Ovary (tissue), 9 donors: ENCODE results near the gene IFT88. TPM values are rescaled to one million over a fixed set of nuclear protein-coding genes. Genes with fewer than 3 reads are reported as not detected.

Source experiments
- DNase-seq, 5 donors: peaks; one replicate each; pipeline ENCODE4 v3.0.0-alpha.2; 2019 to 2020
- H3K27ac ChIP-seq, 2 donors: fragments of 200-600 bp; one replicate each; pipeline versions ENCODE4 v1.5.1 to v1.8.0; 2019 to 2022
- H3K27me3 ChIP-seq: fragments of 200-600 bp; one replicate; pipeline ENCODE4 v1.8.0; 2022
- H3K36me3 ChIP-seq: fragments of 200-600 bp; sonication (generic); one replicate; pipeline ENCODE4 v1.5.1; 2019
- H3K4me1 ChIP-seq: one replicate; pipeline ENCODE4 v1.8.1; 2013; ENCODE audit warnings: mild to moderate bottlenecking, moderate library complexity; ENCODE audit not compliant: insufficient read depth
- H3K4me3 ChIP-seq: fragments of 200-600 bp; sonication (generic); one replicate; pipeline ENCODE4 v1.5.1; 2017
- H3K9me3 ChIP-seq, 2 donors: fragments of 200-600 bp in 1 of 2; sonication (generic) in 1 of 2; one replicate each; pipeline versions ENCODE4 v1.5.1 to v1.8.1; 2013 to 2019; ENCODE audit warnings: mild to moderate bottlenecking in 1 of 2, moderate library complexity in 1 of 2
- EP300 ChIP-seq: sonication (generic); formaldehyde crosslinking; IDR thresholded peaks from one replicate; pipeline ENCODE4 v1.6.1; 2017; ENCODE audit warnings: antibody characterized with exemption
- POLR2A ChIP-seq: fragments of 450-650 bp; IDR thresholded peaks from one replicate; pipeline ENCODE4 v1.6.1; 2017; ENCODE audit warnings: antibody characterized with exemption, mild to moderate bottlenecking, moderate library complexity
- WGBS, 3 donors: extraction: QIAGEN DNeasy Blood & Tissue Kit in 1 of 3; methylation state at CpG; one replicate each; pipeline versions ENCODE4 v1.1.5 to v1.1.7; 2013 to 2017; 5-methylcytosine and 5-hydroxymethylcytosine counted together
- intact Hi-C, 4 donors: fragments of 100-400 bp; cut with DNase I; formaldehyde crosslinking; loops; one replicate each; pipeline versions ENCODE4 v1.11.0 to v1.15.1; 2022 to 2023
- polyA plus RNA-seq, 2 donors: library from polyadenylated mRNA; stranded (reverse); fragments of 200-250 nt in 1 of 2; fragments of 350-450 nt in 1 of 2; fragmentation: Illumina TruSeq in 1 of 2; extraction: RNeasy Lipid Tissue Mini Kit (QIAGEN cat#74804) in 1 of 2; gene quantifications; one replicate each; pipeline ENCODE4 v1.2.3, GENCODE V29; 2013 to 2014
- total RNA-seq, 7 donors: library from RNA; depleted of rRNA in 2 of 7; stranded (reverse); fragments of >200 nt in 2 of 7; fragmentation: NEBNext Ultra II Directional in 3 of 7; extraction: Animal tissue kit (Norgen Biotek cat#: 25700) in 3 of 7; gene quantifications; one replicate each; pipeline versions ENCODE4 v1.1.0 to v1.2.4, GENCODE V29; 2016 to 2023
- TF ChIP-seq, protein P1 (sequence below), 3 donors: fragments of 450-650 bp in 2 of 3; fragments of 200-600 bp in 1 of 3; IDR thresholded peaks; one replicate each; pipeline versions ENCODE4 v1.5.1 to v1.8.0; 2016 to 2022; ENCODE audit warnings: antibody characterized with exemption in 3 of 3, mild to moderate bottlenecking in 1 of 3
- donor health status: DM: no; HTN: no; CAD: no; lungs with moderate emphysema.
- donor health status: DM: no; HTN: no; CAD: no.
- donor health status: Bipolar disorder and iron deficiency.
- donor health status: DM: yes; HTN: yes; CAD: no.
- donor health status: DM: no; HTN: no; CAD: no.
- donor health status: DM: yes; HTN: yes; CAD: no.

Gene IFT88
- total and polyA plus RNA-seq, 9 donors, result 12.1 to 30.6 (median 22.9) TPM

DNA sequence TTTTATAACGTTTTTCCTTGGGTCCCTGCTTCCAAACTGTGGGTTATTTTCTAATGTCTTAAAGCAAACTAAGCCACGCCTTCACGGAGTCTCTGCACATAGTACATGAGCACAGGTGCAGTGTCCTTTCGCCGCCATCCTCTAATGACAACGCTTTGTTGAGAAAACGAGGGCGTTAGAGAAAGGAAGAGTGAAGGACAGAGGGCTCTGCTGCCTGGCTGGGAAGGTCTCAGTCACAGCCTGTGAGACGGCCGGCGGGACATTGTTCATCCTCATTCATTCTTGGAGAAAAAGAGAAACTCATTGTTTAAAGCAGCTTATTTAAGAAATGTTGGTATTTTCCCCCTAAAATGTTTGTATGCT lies 146.0 kb downstream of the IFT88 start:
- Histone ChIP-seq H3K36me3 (no peaks in the 10 kb centered on the region), H3K9me3 (no peaks in the 10 kb centered on the region), H3K27me3 (no peaks in the 10 kb centered on the region), H3K27ac (peak overlapping the region in 1 of 2 donors; percentile 65), H3K4me3 (no peak overlapping the region), H3K4me1 (peaks cover 11% of the 10 kb centered on the region)
- DNase-seq, result no peak
- 4 to 14% (median 12%) methylated on average over 11 of the region's 11 CpGs for WGBS, 3 donors
- TF ChIP-seq, protein P1, sequence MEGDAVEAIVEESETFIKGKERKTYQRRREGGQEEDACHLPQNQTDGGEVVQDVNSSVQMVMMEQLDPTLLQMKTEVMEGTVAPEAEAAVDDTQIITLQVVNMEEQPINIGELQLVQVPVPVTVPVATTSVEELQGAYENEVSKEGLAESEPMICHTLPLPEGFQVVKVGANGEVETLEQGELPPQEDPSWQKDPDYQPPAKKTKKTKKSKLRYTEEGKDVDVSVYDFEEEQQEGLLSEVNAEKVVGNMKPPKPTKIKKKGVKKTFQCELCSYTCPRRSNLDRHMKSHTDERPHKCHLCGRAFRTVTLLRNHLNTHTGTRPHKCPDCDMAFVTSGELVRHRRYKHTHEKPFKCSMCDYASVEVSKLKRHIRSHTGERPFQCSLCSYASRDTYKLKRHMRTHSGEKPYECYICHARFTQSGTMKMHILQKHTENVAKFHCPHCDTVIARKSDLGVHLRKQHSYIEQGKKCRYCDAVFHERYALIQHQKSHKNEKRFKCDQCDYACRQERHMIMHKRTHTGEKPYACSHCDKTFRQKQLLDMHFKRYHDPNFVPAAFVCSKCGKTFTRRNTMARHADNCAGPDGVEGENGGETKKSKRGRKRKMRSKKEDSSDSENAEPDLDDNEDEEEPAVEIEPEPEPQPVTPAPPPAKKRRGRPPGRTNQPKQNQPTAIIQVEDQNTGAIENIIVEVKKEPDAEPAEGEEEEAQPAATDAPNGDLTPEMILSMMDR (IDR thresholded peaks at IDR 0.05), result no peak
- TF ChIP-seq EP300 (no peak), POLR2A (no peak)
- intact Hi-C loops, result loop anchor here in 3 of 4 donors (5.0 to 10.0 kb wide), 5 partner anchors 114 to 218 kb away; no protein-coding TSS in a partner anchor

DNA sequence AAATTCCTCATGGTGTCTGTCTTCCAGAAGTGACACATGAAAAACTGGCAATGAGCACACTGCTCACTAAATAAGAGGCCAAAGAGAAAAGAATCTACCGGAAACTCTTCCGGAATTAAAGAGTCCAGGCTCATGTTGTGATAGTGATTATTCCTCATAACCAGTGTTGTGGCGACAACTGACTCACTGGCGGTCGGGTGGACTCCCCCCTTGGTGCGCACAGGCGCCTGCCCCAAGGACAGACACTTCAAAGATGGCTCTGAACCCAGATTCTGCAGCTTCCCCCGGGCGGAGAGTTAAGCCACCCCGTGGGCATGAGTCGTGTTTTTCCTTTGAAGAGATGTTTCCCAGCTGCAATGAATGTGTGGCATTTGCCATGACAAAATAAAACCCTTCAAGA lies 146.8 kb downstream of the IFT88 start:
- Histone ChIP-seq H3K4me1 (peaks cover 11% of the 10 kb centered on the region), H3K9me3 (no peaks in the 10 kb centered on the region), H3K27ac (peak overlapping the region in 1 of 2 donors; percentile 65), H3K36me3 (no peaks in the 10 kb centered on the region), H3K27me3 (no peaks in the 10 kb centered on the region), H3K4me3 (no peak overlapping the region)
- intact Hi-C loops, result loop anchor here in 3 of 4 donors (5.0 to 10.0 kb wide), 5 partner anchors 114 to 219 kb away; no protein-coding TSS in a partner anchor
- WGBS, 3 donors, result 21 to 41% (median 29%) methylated on average over 11 of the region's 11 CpGs
- TF ChIP-seq EP300, result no peak
- TF ChIP-seq POLR2A, result no peak
- TF ChIP-seq, protein P1 (IDR thresholded peaks at IDR 0.05), result no peak
- DNase-seq, result peak in 1 of 5 donors; percentile 43

DNA sequence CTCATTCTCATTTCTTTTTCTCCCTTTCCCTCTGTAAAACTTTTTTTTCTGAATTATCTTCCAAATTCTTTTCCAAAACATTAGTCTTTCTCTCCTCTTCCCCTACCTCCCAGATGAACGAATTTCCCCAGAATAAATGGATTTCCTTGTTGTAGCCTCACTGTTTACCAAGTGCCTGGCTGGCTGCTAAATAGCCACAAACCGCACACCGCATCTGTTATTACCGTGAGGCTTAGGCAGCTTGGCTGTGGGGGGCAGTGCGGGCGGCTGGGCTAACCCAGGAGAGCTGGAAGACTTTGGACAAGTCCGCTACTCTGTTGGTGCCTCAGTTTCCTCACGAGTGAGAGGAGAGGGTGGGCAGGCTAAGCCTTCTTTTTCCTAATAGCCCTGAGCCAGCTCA lies 147.2 kb downstream of the IFT88 start:
- H3K4me1 ChIP-seq, result peaks cover 11% of the 10 kb centered on the region
- no peaks in the 10 kb centered on the region for H3K9me3 ChIP-seq
- no peaks in the 10 kb centered on the region for H3K36me3 ChIP-seq
- no peak overlapping the region for H3K4me3 ChIP-seq
- WGBS, 3 donors, result 51 to 58% (median 54%) methylated on average over 8 of the region's 8 CpGs
- H3K27ac ChIP-seq, result peak overlapping the region in 1 of 2 donors; percentile 65
- TF ChIP-seq, protein P1 (IDR thresholded peaks at IDR 0.05), result no peak
- TF ChIP-seq POLR2A (no peak), EP300 (no peak)
- intact Hi-C loops, result loop anchor here in 3 of 4 donors (5.0 to 10.0 kb wide), 5 partner anchors 113 to 219 kb away; no protein-coding TSS in a partner anchor
- H3K27me3 ChIP-seq, result no peaks in the 10 kb centered on the region
- no peak for DNase-seq

DNA sequence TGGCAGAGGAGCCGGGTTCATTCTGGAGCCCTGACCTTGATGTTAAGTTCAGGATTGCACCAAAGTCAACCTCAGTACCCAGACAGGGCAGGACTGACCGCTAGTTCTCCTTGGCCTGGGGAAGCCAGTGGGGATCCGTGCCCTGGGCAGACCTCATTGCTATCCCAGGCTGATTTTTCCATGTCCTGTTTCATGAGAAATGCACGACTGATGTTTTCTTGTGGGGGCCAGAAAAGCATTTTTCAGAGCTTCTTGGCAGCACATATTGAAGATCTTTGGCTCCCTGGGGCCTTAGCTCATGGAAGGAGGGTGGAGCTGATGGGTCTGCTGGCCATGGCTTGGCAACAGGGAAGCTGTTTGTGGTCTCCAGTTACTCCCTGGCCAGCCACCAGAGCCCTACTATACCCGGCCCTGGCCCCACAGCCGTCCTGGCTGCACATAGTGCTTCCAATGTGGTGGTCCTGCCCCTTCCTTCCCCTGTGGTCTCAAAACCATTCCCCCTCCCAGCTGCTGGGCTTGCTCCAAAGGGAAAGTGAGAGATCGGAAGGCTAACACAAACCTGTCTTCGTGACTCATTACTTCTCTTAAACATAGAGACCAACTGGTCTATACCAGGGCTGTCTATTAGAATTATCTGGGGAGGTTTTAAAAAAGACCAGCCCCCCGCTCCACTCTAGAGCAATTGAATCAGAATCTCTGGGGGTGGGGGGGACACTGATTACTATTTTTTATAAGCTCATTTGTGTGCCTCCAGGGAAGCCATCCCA lies 147.8 kb downstream of the IFT88 start:
- intact Hi-C loops, result loop anchor here in 3 of 4 donors (5.0 to 10.0 kb wide), 5 partner anchors 113 to 220 kb away; no protein-coding TSS in a partner anchor
- peak; percentile 46 to 79 (median 62) for DNase-seq

More for the DNA sequence above, 147.8 kb downstream of the IFT88 start:
- Histone ChIP-seq H3K9me3 (no peaks in the 10 kb centered on the region), H3K4me1 (peaks cover 11% of the 10 kb centered on the region), H3K27me3 (no peaks in the 10 kb centered on the region), H3K27ac (peak overlapping the region in 1 of 2 donors; percentile 65), H3K4me3 (no peak overlapping the region), H3K36me3 (no peaks in the 10 kb centered on the region)
- WGBS, 3 donors, result 21 to 27% (median 25%) methylated on average over 9 of the region's 9 CpGs
- no peak for TF ChIP-seq POLR2A
- TF ChIP-seq EP300, result no peak
- TF ChIP-seq, protein P1 (IDR thresholded peaks at IDR 0.05), result no peak
